Measurements from ENCODE around the gene TMEM106A.
"Not testable (repeated sequence)": the region's sequence is repeated elsewhere in the genome, so short reads cannot be mapped to it uniquely, and the experiment has no call there.

TMEM106A gene, protein sequence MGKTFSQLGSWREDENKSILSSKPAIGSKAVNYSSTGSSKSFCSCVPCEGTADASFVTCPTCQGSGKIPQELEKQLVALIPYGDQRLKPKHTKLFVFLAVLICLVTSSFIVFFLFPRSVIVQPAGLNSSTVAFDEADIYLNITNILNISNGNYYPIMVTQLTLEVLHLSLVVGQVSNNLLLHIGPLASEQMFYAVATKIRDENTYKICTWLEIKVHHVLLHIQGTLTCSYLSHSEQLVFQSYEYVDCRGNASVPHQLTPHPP

DNA sequence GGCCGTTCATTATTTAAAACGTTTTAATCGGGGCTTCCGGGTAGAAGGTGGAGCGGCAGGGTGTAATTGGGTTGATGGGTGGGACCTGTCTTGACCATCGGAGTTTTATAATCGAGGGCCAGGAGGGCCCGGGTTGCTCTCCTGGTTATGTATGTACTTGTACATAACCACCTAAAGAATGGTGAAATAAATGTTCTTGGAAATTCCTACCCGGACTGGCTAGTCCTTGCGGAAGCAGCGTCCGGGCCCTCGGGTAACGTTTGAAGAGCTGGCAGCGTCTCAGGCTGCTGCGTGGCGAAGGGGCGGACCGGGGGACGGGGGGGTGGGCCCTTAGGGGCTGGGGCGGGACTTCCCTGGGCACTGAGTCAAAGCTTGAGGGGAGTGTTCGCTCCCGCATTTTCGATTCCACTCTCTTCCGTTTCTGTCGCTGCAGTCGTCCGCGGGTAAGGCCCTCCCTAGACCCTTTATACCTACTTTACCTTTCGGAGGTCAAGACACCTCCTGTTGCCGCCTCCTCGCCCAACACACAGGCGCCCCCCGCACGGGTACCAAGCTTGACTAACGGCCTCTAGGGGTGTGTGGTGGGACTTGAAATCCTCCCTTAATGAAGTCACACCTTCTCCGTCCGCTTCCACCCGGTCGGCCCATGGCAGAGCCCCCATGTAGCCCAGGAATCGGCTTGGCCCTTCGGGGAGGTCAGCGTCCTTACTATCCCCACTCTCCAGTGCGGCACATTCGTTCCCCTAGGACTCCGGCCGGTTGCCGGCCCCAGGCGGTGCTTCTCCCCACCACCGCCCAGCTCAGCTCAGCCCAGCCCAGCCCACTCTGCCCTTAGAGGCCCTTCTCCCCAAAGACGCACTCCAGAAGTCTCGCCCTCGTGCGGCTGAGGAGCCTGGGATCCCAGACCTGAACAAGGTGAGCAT, at the start of gene TMEM106A:
Gene TMEM106A (plus strand): TSS at position 396 of the 923 bp plus-strand sequence. CDS start 1,167 bp downstream, outside the sequence.
- DNase-seq (ENCODE audit: low spot score) = peak; percentile 81

DNA sequence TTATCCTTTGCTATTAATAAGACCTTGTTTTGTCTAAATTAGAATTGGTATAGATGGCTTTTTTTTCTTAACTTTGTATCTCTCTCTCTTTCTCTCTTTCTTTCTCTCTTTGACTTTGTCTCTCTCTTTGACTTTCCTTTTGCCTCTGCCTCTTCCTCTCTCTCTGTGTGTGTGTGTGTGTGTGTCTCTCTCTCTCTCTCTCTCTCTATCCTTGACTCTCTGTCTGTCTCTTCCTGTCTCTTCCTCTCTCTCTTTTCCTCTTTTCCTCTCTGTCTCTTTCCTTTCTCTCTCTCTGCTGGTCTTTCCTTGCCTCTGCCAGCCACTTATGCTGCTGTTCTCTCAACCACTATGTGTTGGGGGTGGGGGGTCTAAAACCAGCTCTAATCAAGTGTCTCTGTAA, 45.7 kb upstream of the TMEM106A start:
- DNase-seq (ENCODE audit: low spot score) = not testable (repeated sequence)

DNA sequence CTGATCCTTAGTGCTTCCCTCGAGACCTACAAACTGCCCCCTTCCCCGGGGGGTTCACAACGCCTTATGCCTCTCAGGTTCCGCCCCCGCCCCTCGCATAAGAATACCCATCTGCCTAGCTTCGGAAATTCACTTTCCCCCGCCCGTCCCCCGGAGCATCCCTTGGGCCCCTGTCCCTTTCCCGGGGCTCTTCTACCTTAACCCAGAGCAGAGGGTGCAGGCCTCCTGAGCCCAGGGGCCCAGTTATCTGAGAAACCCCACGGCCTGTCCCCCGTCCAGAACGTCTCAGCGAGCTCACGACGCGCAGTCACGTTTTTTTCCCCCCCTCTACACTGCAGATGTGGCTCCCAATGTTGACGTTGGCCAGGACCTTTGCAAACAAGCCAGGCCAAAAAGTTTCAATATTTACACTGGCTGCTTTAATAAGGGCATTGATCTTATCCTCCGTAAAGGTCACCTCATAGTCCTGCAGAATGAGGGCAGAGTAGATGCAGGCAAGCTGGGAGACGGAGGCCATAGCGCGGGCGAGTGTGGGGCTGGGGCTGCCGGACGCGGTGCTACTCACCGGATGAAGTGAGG, 42.0 kb upstream of the TMEM106A start:
- DNase-seq (ENCODE audit: low spot score) = peak; percentile 17

DNA sequence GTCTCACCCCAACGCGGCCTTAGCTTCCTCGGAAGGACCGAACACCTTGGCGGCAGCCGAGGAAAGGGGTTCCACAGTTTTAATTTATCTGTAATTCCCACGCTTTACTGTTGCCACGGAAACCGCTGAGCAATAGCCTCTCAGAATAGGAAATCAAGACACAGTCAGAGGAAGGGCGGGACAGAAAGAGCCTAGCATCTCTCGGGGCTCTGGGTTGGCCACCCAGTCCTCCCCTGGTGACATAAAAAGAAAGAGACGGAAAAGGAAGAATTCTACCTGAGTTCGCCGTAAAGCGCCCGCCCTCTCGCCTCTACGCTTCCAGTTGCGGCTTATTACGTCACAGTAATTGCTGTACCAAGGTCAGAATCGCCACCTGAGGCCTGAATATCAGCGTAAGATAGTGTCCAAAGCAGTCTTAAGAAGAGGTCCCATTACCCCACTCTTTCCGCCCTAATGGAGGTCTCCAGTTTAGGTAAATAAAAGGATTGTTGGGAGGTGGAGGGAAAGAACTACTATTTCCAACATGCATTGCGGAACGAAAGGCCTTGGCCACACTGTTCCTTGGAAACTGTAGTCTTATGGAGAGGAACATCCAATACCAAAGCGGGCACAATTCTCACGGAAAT, 41.4 kb upstream of the TMEM106A start:
- peak; percentile 94 for DNase-seq (ENCODE audit: low spot score)

DNA sequence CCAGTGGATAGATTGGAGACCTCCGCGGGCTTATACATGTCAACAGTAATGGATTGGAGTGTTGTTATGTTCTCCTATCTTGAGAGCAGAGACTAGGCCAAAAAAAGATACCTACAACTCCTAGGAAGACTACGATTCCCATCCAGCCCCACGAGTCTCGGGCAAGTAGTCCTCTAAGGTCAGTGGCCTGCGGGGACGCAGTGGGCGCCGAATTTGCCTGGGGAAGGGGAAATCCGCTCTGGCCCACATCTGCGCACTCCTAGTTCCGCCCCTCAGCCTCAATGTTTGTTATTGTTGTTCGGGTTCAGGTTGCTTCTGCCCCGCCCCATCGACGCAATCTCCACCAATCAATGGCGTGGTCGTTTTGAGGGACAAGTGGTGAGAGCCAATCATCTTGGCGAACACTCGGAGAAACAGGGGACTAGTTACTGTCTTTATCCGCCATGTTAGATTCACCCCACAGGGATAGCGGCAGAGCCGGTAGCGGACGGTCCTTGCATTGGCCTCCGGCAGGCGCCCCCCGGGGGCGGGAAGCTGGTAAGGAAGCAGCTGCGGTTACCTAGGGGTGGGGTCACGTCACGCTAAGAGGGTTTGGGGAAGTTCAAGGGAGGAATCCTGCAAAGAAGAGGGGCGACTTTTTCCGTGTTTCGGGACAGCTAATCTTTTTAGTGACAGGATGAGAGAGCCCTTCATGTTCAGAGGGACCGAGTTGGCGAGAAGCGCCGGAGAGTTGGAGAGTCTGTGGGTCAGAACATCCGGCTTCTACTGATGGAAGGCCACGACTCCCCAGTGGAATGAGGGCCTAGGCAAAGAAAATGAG, 40.7 kb upstream of the TMEM106A start, which contains the start of gene NBR1:
Gene NBR1 (plus strand): TSS at position 449 of the 820 bp plus-strand sequence. CDS start 4,586 bp downstream, outside the sequence.
- DNase-seq (ENCODE audit: low spot score) = peak; percentile 99

DNA sequence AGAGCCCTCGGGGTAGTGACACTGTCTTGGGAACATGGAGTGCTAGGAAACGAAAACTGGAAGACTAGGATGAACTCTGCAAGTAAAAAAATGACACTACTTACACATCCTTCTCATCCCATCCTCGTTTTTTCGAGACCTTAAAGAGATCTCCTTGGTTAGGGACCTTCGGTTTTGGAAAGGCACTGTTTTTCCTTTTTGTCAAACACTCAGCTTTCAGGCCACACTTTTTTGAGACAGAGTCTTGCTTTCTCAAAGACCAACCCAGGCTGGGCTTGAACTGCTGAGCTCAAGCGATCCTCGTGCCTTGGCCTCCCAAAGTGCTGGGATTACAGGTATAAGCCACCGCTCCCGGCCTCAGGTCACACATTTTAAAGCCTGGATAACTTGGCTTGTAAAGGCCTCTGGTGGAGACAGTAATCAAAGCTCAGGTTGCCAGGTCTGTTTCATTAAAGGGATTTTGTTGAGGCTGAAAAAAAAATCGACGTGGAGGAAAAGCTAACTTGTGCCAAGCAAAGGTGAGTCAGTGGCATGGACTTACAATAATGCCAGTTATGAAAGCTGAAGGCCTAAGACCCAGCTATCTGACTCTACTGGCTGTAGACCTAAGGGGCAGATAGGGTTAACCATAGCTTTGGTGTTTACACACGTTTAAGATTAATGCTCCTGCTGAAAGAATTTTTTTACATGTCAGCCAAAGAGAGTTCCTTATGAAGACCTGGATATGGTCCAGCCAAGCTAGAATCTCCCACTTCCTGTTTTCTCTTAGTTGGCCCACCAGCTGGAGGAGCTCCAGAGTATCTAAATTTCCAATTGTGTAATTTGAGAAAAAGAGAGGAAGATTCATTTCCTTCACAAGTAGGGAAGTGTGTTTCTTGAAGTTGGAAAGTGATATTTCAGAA, 39.8 kb upstream of the TMEM106A start:
- DNase-seq (ENCODE audit: low spot score) = peak; percentile 12

DNA sequence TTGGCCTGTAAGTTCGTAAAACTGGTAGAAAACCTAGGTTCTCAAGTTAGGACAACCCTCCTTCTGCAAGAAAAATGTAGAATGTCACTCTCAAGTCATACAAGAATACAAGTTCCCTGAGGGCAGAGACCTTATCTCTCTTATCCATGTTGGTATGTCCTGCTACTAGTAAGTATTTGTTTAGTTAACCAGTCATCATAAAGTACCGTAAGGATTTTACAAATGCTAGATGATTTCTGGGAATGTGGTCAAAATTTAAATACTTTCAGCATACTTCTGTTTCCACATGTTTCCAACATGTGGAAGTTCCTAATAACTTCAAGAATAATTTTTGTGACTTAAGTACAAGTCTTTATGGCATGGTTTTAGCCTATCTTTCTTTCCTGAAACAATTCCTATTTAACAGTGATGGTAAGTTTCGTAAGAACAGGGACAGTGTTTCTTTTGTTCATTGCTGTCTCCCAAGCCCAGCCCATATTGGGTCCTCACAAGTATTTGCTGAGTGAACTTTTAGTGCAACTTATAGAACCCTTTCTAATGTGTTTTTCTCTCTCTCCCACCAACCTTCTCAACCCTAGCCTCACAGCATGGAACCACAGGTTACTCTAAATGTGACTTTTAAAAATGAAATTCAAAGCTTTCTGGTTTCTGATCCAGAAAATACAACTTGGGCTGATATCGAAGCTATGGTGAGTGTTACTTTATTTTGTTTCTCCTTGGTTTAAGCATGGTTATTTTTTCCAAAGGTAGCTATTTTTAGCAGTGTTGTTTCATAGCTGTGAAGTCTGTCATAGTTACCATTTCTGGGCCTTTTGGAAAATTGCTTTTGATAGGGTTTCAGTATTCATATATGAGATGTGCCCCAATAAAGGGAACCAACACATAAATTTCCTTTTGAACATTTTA, 36.2 kb upstream of the TMEM106A start:
- DNase-seq (ENCODE audit: low spot score) = no peak

DNA sequence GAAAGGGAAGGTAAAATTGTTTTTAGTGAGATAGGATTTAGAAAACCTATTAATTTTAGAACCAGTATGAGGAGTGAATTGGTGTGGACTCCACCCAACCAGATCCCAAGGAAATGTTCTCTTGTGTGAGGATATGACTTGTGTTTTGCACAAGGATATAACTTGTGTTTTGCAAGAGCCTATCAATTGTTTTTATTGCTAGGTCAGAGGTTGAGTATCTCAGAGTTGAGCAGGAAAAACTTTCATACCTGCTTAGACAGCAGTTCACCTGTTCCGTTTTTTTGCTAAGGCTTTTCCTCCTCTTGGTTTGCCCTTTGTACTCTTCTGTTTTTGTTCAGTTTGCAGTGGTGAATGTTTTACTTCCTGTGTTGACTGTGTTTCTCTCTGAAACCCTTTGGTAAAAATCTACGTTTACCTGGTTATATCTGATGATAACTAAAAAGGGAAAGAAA, 35.5 kb upstream of the TMEM106A start:
- no peak for DNase-seq (ENCODE audit: low spot score)

DNA sequence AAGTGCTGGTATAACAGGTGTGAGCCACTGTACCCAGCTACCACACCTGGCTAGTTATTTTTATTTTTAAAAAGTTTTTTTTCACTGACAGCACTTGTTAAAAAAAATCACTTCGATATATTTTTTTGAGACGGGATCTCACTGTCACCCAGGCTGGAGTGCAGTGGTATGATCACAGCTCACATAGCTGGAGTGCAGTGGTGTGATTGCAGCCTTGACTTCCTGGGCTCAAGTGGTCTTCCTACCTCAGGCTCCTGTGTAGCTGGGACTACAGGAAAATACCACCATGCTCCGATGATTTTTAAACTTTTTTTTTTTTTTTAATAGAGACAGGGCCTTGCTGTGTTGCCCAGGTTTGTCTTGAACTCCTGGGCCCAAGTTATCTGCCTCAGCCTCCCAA, 27.8 kb upstream of the TMEM106A start:
- DNase-seq (ENCODE audit: low spot score) = no peak

DNA sequence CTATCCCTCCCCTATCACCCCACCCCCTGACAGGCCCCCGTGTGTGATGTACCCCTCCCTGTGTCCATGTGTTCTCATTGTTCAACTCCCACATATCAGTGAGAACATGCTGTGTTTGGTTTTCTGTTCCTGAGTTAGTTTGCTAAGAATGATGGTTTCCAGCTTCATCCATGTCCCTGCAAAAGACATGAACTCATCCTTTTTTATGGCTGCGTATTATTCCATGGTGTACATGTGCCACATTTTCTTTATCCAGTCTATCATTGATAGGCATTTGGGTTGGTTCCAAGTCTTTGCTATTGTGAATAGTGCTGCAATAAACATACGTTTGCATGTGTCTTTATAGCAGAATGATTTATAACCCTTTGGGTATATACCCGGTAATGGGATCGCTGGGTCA, 25.0 kb upstream of the TMEM106A start:
- not testable (repeated sequence) for DNase-seq (ENCODE audit: low spot score)

DNA sequence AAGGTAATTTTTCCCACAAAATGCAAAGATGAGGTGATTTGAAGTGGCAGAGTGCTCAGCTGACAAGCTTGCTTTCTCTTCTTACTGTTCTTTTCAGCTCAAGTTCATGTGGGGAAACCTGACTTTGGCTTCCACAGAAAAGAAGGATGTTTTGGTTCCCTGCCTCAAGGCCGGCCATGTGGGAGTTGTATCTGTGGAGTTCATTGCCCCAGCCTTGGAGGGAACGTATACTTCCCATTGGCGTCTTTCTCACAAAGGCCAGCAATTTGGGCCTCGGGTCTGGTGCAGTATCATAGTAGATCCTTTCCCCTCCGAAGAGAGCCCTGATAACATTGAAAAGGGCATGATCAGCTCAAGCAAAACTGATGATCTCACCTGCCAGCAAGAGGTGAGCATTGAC, 18.4 kb upstream of the TMEM106A start:
- DNase-seq (ENCODE audit: low spot score) = no peak

DNA sequence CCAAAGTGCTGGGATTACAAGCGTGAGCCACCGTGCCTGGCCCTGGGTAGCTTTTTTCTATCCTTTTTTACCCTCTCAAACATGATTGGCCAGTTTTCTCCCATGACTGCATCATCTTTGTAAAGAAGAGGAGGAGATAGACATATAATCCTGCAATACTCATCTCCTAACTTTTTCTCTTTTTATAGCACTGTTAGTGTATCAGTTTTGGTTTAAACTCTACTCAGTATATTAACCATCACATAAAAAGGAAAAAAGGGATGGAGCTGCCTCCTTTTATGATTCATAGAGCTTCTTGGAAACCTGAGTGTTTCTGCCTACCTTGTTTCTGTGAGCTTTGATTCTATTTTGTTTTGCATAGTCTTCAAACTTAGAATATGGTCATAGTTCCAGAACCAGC, 12.0 kb upstream of the TMEM106A start:
- no peak for DNase-seq (ENCODE audit: low spot score)

DNA sequence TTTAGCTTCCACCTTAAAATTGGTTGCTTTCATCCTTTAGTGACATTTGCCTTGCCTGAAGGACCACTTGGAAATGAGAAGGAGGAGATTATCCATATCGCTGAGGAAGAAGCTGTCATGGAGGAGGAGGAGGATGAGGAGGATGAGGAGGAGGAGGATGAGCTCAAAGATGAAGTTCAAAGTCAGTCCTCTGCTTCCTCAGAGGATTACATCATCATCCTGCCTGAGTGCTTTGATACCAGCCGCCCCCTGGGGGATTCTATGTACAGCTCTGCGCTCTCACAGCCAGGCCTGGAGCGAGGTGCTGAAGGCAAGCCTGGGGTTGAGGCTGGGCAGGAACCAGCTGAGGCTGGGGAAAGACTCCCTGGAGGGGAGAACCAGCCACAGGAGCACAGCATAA, 11.5 kb upstream of the TMEM106A start:
- no peak for DNase-seq (ENCODE audit: low spot score)

DNA sequence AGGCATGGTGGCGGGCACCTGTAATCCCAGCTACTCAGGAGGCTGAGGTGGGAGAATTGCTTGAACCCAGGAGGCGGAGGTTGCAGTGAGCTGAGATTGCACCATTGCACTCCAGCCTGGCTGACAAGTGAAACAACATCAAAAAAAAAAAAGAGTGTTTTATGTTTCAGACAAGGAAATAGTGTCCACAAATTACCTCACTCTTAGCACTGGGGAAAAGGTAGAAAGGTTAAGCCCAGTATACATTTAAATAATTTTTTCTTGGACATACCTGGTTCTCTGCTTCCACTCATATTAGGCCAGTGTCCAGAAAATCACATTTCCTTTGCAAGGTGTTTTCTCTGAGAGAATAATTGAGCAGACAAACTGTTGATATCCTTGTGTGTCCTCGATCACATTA, 8.7 kb upstream of the TMEM106A start:
- DNase-seq (ENCODE audit: low spot score) = not testable (repeated sequence)

DNA sequence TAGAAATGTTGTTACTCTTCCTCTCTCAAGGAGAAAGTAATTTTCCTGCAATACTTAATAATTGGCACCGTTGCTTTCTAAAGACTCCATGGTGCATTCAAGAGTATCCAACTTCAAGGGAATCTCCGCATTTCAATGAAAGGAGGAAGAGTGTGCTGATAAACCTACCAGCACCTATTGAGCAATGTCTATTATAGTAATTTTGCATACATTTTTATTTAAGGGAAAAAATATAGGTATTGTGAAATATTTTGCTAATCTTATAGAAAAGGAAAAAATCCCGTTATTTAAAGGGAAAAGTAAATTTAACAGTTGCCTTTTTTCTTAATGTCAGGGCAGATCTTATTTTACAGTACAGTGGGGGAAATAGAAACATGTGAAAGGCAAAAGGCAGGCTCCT, 1.1 kb upstream of the TMEM106A start:
- no peak for DNase-seq (ENCODE audit: low spot score)

DNA sequence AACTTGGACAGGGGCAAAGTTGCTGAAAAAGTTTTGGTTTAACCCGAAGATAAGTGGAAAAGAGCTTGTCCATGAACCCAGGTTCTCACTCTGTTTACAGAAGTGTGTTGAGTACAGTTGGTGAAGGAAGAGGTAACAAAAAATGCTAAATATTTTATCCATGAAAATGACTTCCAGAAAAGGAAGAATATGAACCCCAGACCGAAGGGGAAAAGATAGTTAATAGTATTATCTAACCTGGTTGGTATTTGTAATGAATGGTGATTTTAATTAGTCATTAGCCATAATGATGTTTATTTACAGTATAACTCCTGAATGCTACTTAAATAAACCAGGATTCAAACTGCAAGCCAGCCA, 574 bp upstream of the TMEM106A start:
- no peak for DNase-seq (ENCODE audit: low spot score)

DNA sequence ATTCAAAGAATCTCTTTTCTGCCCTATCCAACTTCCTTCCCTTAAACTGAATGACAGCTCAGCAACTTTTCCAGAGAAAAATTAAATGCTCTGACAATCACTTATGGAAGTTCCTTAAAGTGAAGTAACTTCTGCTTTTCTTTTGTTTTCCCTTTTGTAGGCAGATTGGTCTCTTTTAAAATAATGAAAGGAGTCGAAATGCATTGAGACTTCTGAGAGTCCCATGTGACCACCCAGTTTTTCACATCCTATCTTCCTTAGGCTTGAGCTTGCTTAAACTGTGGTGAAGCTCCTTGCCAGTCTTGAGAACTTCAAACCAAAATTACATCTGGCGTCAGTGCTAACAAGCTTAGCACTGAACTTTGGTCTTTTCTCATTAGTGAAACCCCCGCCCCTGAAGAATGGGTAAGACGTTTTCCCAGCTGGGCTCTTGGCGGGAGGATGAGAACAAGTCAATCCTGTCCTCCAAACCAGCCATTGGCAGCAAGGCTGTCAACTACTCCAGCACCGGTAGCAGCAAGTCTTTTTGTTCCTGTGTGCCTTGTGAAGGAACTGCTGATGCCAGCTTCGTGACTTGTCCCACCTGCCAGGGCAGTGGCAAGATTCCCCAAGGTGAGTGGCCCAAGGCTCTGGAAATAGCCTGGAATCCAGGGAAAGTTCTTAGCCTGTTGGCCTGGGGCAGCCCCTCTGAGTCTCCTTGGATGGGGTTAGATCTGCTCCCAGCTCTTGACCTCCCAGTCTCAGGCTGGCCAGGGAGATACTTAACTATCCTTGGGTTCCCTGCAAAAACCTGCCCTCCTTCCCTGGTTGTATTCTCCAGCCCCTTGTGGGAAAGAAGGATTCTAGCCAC, 1.2 kb downstream of the TMEM106A start:
- no peak for DNase-seq (ENCODE audit: low spot score)

DNA sequence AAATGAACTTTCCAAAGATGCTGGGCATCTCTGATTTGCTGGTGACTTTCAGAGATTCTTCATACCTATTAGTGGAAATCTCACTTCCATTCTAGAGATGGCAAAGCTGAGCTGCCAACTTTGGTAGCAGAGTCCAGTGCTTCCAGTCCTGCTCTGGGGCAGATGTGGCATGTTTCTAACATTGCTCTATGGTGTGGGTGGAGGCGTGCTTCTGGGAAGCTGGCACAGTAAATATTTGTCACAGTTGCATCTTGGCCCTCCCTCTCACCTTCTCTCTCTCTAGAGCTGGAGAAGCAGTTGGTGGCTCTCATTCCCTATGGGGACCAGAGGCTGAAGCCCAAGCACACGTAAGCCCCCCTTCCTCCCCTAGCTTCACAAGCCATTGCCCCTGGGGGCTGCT, 1.9 kb downstream of the TMEM106A start:
- no peak for DNase-seq (ENCODE audit: low spot score)
